Posterior vena cava (tissue), 2 donors: ENCODE data around the gene PBX1. TPM values are rescaled to one million over a fixed set of nuclear protein-coding genes. Genes with fewer than 3 reads are reported as not detected.

ENCODE experiments used
- DNase-seq: peaks from one replicate; pipeline ENCODE4 v3.0.0-alpha.2; 2020; ENCODE audit warnings: low spot score
- intact Hi-C, 2 donors: fragments of 100-400 bp; cut with DNase I; formaldehyde crosslinking; loops; one replicate each; pipeline versions ENCODE4 v1.14.1 to v1.14.2; 2022 to 2023
- total RNA-seq, 2 donors: library from RNA; stranded (reverse); fragmentation: NEBNext Ultra II Directional; extraction: Animal tissue kit (Norgen Biotek cat#: 25700); gene quantifications; one replicate each; pipeline ENCODE4 v1.2.1, GENCODE V29; 2021
- donor health status: DM: yes; HTN: yes; CAD: no.
- donor health status: DM: yes; HTN: yes; CAD: no.

The PBX1 gene
- total RNA-seq, 2 donors from 2014 or later, result 84.2 to 146 TPM

DNA sequence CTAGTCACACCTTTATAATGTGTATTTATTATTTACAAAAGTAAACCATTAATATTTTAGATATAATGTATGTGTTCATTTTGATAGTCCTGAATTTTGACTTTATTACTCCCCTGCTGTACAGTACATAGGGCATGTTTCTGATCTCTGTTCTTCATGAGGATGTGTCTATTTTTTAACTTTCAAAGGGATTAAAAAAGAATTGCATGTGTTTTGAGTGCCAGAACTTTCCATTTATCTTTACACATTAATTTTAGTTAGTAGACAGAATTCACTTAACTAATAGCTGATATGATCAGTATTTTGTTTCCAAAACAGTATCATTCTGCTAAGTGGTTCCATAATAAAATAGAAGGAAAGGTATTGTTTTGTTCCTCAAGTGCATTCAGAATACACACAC, 3.1 kb downstream of the PBX1 start:
- DNase-seq, result no peak
- intact Hi-C loops, result loop anchor here (10.0 kb wide), 2 partner anchors 53 to 223 kb away; no protein-coding TSS in a partner anchor

DNA sequence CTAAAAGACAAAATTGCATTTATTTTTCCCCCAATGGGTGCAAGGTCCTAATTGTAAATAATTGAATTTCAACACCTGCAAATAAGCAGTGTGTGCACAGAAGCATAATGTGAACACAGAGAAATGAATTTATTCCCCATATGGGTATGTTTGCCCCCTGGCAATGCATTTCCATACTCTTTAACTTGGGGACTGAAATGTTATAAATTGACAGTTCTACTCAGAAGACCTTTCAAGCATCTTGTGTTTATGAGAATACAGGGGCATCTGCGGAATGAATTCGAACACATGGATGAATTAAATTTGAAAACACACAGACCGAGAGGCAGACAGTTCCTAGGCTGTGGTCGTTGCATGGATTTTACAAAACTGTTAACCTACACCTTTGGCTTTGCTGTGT, 3.5 kb downstream of the PBX1 start:
- DNase-seq, result no peak
- intact Hi-C loops, result loop anchor here (10.0 kb wide), 2 partner anchors 52 to 222 kb away; no protein-coding TSS in a partner anchor

DNA sequence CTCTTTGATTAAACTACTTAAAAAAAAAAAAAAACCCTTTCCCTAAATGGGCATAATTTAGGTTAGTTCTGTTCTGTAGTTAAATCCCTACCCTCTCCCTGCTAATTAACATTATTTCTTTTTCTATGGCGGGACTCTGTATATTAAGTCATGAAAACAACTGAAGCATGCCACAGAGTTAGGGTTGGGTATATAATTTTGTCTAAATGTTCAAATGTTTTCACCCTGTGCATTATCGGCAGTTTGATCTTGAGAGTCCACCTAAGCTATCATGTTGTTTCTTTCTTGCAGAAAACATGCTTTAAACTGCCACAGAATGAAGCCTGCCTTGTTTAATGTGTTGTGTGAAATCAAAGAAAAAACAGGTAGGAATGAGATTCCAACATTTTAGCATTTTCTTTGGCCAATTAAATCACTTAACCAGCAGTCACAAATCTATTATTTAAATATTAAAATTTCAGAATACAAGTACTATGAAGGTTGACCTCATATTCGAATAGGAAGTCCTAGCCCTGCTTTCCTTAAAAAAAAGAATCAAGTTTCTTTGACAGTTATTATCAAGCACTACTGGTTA, 4.0 kb downstream of the PBX1 start:
- intact Hi-C loops, result loop anchor here (10.0 kb wide), 2 partner anchors 52 to 222 kb away; no protein-coding TSS in a partner anchor
- DNase-seq, result no peak

DNA sequence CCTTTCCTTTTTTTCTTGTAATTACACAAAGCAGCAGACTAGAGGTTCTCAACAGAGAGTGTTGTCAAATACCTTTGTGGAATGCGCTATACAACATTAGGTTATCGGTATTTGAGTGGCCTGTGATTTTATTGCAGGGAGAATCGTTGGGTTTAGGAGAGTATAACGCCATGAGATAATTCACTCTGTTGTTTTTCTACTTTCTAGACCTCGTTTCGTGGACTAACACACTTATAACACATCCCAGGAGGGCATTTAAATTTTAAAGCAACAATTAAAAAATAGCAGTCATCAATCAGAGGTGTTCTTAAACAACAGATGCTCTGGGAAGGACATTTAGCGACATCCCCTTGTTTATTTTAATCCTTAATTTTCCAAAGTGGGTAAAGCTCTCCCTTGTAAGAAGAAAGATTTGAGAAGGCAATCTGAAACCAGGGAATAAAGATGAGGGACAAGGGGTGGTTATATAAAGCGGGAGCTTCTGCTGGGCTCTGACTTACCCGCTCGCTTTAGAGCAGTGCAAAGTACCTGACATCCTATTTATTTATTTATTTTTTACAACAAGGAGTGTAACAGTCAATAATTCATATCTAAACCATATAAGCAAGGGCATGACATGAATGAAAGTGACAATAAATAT, 4.9 kb downstream of the PBX1 start:
- DNase-seq, result no peak
- intact Hi-C loops, result loop anchor here (1.0 to 10.0 kb wide), 3 partner anchors 35 to 221 kb away; no protein-coding TSS in a partner anchor

DNA sequence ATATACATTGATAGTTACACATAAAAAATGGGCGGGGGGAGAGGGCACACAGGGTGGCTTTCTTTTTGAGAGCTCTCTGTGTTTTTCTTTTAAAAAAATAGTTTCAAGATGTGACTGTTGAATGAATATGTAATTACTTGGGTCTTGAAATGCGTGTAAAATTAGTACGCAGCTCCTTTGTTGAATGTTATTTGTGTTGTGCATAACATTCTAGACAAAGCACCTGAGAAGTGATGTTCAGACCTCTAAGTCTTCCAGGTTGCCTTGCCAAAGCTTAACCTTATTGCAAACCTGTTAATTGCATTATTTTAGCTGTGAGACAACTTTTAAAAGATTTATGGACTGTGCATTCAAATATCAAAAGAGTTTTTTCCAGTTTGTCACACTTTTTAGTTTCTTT, 5.4 kb downstream of the PBX1 start:
- no peak for DNase-seq
- intact Hi-C loops, result loop anchor here (1.0 to 10.0 kb wide), 3 partner anchors 35 to 220 kb away; no protein-coding TSS in a partner anchor

DNA sequence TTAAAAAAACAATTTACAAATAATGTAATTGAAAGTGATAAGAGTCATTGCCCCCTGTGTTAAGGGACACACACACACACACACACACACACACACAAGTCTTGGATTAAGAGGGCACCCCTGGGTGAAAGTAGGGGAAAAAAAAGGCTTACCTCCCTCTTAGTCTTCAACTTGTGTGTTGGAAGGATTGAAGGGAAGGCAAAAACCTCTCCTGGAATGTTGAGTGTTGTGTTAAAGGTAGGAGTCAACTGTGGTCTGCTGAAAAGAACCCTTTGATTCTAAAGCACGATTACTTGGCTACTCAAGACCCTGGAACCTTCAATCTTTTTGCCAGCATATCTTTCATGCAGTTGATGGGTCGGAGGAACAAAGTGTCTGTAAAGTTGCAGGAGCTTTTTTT, 6.4 kb downstream of the PBX1 start:
- DNase-seq, result no peak
- intact Hi-C loops, result loop anchor here (10.0 kb wide), 2 partner anchors 49 to 219 kb away; no protein-coding TSS in a partner anchor

DNA sequence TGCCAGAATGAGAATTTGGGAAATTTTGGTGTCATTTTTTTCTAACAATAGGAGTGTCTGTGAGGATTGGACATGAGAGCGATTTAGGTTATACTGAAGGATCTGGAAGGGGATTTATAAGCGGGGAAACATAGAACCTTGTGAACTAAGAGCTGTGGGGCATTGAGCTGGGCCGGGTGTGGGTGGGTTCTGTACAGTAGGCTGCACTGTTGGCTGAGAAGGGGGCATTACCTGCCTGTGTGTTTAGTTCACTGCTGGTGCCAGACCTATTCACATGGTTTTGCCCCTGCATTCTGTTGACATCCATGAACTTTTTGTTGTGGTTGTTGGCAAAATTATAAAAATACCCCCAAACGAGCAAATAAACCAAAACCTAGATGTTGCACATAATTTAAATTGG, 8.8 kb downstream of the PBX1 start:
- DNase-seq, result no peak
- intact Hi-C loops, result loop anchor here (10.0 kb wide), 2 partner anchors 47 to 217 kb away; no protein-coding TSS in a partner anchor

DNA sequence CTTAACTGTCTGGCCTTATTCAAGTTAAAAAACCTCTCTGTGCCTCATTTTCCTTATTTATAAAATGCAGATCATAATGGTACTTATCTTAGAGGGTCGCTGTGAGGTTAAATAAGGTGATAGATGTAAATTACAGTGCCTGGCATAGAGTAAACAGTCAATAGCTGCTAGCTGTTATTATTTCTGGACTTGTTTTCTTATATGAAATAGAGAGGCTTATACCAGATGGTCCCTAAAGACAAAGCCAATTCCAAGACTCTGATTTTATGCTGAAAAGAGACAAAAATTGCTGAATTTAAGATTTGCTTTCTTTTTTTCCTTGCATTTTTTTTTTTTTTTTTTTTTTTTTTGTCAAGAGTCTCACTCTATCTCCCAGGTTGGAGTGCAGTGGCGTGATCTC, 10.3 kb downstream of the PBX1 start:
- intact Hi-C loops, result loop anchor here (10.0 kb wide), 2 partner anchors 46 to 216 kb away; no protein-coding TSS in a partner anchor
- no peak for DNase-seq

DNA sequence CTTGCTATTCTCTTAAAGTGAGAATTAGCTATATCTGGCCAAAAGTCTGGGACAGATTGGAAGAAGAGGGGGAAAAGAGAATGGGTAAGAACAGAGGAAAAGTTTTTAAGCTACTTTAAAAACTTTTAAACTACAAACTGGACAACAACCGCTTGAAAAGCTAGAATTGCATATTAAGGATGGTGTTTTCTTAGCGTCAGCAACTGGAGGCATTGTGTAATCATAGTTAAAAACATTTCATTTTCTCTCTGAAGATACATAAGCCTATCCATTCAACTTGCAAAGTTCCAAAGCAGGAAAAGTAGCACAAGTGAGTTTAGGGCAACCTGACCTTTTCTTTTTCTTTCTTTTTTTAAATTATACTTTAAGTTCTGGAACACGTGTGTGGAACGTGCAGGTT, 10.9 kb downstream of the PBX1 start:
- no peak for DNase-seq
- intact Hi-C loops, result loop anchor here (10.0 kb wide), 3 partner anchors 45 to 215 kb away; no protein-coding TSS in a partner anchor

DNA sequence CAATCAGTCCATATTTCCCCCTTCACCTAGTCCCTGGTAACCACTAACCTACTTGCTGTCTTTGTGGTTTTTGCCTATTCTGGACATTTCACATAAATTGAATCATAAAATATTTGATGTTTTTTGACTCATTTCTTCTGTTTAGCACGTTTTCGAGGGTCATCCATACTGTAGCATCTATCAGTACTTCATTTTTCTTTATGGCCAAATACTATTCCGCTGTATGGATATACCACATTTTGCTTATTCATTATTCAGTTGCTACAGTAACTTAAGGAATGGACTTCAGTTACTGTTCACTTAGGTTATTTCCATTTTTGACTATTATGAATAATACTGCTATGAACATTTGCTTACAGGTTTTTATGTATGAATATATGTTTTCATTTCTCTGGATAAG, 12.3 kb downstream of the PBX1 start:
- intact Hi-C loops, result loop anchor here in 1 of 2 donors (10.0 kb wide), 1 partner anchor 143 kb away; no protein-coding TSS in a partner anchor
- no peak for DNase-seq

DNA sequence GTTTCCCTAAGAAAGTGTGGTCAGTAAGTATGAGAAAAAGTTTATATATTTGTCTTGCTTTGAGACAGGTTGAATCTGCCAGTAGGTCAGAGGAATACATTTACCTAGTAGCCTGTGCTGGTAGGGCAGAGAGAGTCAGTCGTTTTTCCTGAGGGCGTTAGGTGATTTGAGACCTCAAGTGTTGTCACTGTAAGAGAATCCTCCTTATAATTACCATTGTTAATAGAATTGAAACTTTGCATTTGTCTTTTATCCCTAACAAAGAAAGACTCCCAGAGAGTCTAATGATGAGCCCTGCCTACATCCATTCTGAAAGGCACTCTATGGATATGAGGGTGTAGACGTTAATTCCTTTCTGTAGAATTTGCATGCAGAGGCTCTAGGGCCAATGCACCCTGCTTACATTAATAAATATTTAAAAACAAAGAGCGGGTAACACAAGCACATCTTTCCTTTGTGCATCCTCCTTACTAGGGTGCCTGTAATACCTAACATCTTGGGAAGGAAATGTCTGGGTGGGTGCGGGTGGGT, 16.4 kb downstream of the PBX1 start:
- no peak for DNase-seq
- intact Hi-C loops, result loop anchor here in 1 of 2 donors (5.0 to 10.0 kb wide), 2 partner anchors 139 to 212 kb away; no protein-coding TSS in a partner anchor

DNA sequence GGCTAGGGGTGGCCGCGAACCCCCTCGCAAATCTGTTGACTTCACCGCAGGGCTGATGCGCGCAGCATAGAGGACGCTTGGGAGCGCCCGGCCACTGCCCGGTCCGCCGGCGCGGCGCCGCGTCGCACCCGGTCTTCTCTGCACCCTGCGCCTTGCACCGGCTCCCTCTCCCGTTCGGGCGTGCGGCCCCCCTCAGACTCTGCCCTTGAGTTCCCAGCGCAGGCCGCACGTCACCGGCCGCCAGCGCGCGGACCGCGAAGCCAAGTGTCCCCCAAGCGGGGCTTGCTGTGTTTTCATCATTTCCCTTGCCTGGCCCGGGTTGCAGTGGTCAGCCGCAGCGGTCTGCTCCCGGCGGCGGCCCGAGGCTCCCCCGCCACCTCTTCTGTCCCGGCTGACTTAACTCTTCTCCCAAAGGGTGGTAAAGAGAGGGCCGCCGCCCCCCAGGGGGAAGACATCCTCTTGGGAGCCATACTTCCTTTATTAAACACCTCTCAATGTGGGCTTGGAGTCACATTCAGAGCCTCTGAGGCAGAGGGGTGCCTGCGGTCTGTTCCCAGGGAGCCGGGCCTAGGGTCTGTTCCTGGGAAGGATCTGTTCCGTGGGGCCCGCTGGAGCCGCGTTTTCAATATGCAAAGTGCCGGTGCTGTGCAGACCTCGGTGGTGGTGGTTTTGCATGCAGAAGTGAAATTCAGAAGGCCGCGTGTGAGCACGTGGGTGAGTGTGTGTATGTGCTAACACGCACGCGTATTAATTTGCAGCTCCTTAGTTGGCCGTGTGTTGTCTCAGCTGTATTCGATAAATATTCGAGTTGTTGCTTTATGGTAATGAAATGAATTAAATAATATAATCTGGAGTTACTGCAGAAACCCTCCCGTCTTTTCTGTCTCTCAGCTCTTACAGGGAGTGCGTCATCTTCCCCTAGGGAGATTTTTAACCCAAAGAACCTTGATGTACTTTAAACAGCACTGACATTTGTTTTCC, 17.6 kb downstream of the PBX1 start:
- no peak for DNase-seq
- intact Hi-C loops, result loop anchor here (1.0 to 10.0 kb wide), 3 partner anchors 27 to 211 kb away; no protein-coding TSS in a partner anchor

DNA sequence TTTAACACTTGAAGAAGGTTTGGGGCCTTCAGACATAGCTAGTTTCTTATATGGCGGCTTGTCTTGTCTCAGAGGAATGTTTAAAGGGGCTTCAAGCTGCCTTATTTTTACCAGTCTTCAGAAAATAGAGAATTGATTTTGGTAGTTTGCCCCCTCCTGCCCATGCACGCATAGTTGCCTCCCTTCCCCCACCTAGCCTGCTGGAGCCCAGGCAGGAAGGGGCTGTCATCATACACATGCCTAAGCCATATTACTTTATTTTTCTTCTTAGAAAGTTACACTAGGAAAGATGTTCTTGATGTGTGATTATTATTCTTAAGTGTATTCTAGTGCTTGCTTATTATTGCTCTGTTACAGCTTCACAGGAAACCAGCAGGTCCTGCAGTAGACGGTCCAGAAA, 18.3 kb downstream of the PBX1 start:
- intact Hi-C loops, result loop anchor here in 1 of 2 donors (5.0 to 10.0 kb wide), 2 partner anchors 138 to 210 kb away; no protein-coding TSS in a partner anchor
- no peak for DNase-seq

DNA sequence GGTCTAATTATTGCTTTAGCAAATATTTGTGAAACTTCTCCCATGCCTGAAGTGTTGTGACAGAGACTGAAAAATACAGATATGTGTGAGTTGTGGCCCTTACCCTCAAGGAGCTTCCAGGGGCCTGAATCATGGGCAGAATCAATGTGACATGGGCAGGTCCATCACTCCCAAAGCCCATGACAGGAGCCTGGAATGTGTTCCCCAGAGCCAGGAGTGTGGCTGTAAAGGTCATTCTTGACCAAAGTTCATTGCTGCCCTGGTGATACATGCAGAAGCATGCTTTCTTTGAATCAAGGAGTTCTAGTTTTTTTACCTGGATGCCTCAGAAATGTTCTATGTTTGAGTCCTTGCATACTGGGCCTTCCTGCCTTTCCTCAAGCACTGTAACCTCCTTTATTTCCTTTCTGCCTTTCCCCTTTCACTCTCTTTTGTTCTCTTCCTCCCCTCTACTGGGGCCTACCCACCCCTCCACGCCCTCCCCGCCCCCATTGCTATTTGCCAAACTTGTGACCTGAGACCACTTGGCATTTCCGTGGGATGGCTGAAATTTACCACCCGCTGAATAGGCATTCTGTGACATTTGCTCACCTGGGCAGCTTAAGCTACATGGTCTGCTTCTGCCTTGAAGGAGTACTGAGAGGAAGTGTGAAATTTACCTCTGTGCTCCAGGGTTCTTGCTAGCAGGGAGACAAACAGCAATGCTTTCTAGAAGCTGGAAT, 19.7 kb downstream of the PBX1 start:
- no peak for DNase-seq
- intact Hi-C loops, result loop anchor here in 1 of 2 donors (5.0 to 10.0 kb wide), 2 partner anchors 136 to 209 kb away; no protein-coding TSS in a partner anchor

DNA sequence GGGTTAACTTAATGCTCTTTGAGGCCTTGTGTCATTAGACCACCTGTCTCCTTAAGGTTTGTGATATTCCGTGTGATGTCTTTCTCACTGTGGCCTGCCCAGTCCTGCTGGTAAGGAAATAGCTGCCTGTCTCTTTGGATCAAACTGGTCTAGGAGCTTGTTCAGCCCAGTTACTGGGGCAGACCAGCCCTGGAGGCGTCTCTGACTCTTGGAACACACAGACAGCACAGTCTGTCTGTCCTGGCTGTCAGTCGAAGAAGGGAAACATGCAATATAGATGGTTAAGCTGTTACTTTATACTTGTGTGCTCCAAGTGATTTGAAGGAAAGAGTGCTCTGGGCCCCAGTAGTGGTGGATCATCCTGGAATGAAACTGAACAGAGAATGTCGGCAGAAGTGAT, 20.4 kb downstream of the PBX1 start:
- no peak for DNase-seq
- intact Hi-C loops, result loop anchor here in 1 of 2 donors (5.0 to 10.0 kb wide), 2 partner anchors 135 to 208 kb away; no protein-coding TSS in a partner anchor

DNA sequence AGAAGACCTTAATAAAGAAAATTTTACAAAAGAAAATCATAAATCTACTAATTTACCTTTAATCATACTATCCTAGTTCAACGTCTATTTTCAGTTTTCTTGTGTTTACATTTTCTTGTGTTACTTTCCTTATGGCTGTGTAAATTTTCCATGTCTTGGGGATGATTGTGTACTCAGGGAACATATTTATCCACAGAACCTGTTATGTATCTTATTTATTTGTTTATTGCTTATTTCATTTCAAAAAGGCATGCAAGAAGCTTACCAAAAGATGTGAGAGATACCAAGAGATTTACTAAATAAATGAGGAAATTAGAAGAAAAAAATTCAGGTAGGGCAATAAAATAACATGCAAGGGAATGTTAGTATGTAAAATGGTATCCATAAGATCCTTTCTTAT, 22.8 kb downstream of the PBX1 start:
- intact Hi-C loops, result no loop called here
- DNase-seq, result no peak

DNA sequence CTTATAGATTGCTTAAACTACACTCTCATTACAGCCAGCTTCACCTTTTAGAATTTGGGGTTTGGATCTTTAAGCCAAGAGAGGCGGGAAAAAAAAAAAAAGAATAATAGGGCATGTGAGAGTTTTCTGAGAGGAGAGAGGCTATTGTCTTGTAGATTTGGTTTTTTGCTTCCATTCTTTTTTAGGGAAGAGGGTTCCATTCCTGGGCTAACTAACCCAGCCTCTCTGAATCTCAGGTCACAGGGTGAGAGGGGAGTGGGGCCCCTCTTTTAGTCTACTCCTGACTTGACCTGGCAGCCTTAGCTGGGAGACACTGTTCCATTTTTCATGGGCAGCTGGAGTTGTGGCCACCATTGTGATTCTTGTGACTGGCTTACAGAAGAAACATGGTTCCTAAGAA, 24.2 kb downstream of the PBX1 start:
- intact Hi-C loops, result no loop called here
- DNase-seq, result no peak

DNA sequence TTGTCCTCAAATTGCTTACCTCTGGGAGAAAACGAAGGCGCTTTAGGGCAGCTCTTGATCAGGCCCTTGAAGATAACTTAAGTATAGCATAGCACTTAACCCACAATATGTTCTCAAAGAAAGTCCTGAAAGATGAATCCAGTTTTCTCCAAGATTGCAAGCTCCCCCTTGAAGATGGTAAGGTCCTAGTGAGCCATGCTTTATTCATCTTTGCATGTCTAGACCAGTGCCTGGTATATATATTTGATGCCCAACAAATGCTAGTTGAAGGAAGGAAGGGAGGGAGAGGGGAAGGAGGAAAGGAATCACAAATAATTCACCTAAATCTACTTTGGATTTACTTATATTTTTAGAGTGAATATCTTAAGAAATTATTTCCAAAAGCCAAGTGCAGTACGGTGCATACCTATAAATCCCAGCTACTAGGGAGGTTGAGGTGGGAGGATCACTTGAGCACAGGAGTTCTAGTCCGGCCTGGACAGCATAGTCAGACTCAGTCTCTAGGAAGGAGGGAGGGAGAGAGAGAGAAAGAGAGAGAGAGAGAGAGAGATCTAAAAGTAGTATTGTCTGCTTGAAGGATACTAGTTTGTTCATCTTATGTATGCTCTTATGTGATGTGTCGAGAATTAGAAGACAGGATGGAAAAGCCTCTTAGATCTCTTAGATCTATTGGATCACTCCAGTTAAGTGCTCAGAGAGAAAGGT, 25.0 kb downstream of the PBX1 start:
- DNase-seq, result no peak
- intact Hi-C loops, result no loop called here
